GM13977 (cell line): Measurements from ENCODE around the gene ANP32A.

Experiments
- DNase-seq: peaks from one replicate; pipeline ENCODE4 v3.0.0; 2012; ENCODE audit warnings: low spot score
- CTCF ChIP-seq: IDR thresholded peaks from 2 replicates; pipeline ENCODE4 v1.5.1; 2012; ENCODE audit warnings: mild to moderate bottlenecking, control low read depth; ENCODE audit not compliant: insufficient read depth; ENCODE audit errors: extremely low read depth, missing control alignments
- in situ Hi-C: fragments of 300-500 bp; cut with MboI; formaldehyde crosslinking; loops from one replicate; pipeline ENCODE4 v1.12.0; 2022; ENCODE audit warnings: low sequenced_read_pairs, low pct_unique_long_range_greater_than_20kb, mixed read lengths, inconsistent platforms; ENCODE audit not compliant: unreplicated experiment

Gene ANP32A

DNA sequence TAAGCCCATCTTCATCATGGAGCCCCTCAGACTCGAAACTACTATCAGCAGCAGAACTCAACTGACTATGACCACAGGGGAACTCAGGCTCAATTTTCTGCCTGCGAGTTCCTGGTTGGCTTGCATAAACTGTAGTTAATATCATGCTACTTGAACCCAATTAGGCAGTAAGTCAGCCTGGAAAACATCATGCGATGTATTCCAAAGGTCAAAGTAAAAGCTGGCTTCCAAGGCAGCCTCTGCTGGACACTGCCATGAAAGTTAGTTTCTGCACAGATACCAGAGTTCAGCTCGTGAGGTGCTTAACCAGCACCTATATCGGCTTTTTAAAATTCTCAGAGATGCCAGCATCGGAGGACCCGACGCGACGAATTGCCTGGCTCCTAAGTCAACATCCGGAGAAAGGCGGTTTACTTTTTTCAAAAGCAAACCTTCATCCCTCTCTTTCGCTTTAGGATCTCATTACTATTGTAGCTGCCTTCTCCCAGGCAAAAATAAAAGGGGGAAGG is 3.8 kb downstream of the ANP32A start:
- no peak for TF ChIP-seq CTCF
- DNase-seq: no peak
- in situ Hi-C loops: no loop called here

DNA sequence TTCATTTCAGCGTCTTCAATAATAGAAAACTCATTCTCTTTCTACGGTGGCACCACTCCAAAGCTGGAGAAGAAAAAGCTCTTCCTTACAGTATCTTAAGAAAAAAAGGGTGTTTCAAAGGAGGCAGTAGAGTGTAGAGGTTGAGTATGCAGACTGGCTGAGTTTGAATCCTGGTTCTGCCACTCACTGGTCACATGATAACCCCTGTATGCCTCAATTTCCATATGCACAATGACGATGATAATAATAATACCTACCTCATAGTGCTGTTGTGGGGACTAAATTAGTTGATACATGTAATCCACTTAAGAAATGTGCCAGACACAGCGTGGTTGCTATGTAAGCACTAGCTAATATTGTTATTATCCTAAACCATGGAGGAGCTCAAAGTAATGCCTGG is 4.5 kb downstream of the ANP32A start:
- TF ChIP-seq CTCF: no peak

GRCh38 chr15:68815598-68815997 is 5.1 kb downstream of the ANP32A start:
- no peak for DNase-seq
- in situ Hi-C loops: no loop called here
- TF ChIP-seq CTCF: no peak

More for the DNA sequence above, 4.5 kb downstream of the ANP32A start:
- in situ Hi-C loops: no loop called here
- no peak for DNase-seq

- no peak for DNase-seq
- in situ Hi-C loops: no loop called here
- TF ChIP-seq CTCF: no peak
Observed at GRCh38 chr15:68814596-68814995, 6.1 kb downstream of the ANP32A start.

DNA sequence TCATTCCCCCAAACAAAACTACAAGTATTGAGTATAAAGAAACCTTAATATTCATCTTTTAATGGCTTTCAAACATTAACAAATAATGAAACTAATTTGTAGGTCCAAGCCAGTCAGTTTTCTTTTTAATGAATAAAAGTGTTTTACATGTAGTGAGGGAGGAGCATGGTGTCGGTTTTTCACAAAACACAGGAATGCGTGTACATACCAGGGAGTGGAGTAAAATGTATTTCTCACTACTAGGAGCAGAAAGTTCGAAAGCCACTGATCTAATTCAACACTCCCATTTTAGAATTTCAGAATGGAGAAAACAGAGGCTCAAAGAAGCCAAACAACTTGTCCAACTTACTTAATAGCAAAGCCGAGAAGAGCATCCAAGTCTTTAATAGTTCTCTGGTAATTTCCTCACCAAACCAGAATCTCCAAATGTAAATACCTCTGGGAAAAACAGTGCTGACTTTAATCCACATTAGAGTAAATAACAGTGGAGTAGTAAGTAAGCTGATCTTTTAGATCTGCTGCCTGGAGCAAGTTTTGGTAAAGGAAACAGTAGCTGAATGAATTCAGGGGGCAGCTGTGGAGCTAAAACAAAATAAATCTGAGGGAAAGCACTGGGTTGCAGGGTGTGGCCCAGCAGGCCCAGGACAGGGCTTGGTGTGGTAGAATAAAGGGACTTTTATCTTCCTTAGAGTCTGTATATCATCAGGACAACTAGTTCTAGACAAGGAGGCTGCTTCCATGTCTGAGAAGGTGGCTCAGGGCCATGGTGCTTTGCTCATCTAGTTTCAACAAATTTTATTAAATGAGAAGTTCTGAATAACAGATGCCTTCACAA is 7.9 kb downstream of the ANP32A start:
- TF ChIP-seq CTCF: no peak
- in situ Hi-C loops: no loop called here
- DNase-seq: no peak

GRCh38 chr15:68812069-68812468 is 8.6 kb downstream of the ANP32A start:
- no peak for DNase-seq
- no peak for TF ChIP-seq CTCF
- in situ Hi-C loops: no loop called here

- DNase-seq: no peak
- in situ Hi-C loops: no loop called here
- no peak for TF ChIP-seq CTCF
Observed at GRCh38 chr15:68809517-68809916, 11.2 kb downstream of the ANP32A start.
